ENCODE data around the gene GRIK3.

GRIK3 gene

DNA sequence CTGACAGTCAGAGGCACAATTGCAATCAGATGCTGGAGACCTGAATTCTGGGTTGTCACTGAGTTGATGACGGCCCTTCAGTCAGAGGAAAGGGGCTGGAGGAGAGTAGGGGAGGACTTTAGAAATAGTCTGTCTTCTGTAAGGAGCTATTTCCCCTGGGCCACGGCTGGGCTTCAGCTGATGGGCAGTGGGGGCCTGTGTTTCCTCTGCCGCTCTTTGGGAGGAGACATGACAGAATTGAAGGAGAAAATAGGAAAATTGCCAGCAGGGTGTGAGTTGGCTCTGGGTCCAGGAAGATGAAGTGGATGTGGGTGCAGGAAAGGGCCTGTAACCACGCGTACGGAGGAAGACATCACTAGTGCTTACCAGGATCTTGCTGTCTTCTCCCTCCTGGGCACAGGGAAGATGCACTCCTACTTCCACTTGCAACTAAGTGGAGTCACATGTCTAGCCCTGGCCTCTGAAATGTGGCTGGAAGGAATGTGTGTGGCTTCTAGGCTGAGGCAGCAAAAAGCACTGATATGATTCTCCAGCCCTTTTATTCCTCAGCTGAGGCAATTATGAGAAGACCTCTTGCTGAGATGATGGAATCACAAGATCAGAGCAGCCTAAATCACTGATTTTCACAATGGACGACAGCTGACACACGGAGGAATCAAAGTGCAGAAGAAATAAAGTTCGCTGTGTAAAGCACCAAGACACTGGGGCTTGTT is 250.0 kb downstream of the GRIK3 start:
- Histone ChIP-seq H3K27ac (ENCODE audit: low read depth, low read length) (no peak overlapping the region), H3K4me1 (ENCODE audit: control insufficient read depth, insufficient read depth, low read length, unreplicated experiment) (no peaks in the 10 kb centered on the region), H3K27me3 (ENCODE audit: insufficient read depth, low read length) (no peaks in the 10 kb centered on the region)

DNA sequence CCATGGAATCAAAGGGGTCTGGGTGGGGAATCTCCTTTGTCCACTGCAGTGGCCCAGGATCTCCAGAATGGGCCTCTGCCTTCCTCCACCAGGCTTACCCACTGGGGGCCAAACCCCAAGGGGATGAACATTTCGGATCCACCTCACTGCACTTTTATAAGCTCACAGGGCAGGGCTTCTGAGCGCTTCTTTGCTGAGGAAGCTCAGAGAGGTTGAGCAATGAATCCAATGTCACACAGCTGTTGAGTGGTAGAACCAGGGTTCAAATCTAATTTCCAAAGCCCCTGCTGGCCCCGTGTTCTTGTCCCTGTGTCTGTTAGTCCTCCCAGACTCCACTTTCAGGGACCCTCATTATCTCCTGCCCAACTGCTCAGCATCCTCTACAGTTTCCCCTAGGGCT is 250.8 kb downstream of the GRIK3 start:
- no peaks in the 10 kb centered on the region for H3K4me1 ChIP-seq (ENCODE audit: control insufficient read depth, insufficient read depth, low read length, unreplicated experiment)
- no peak overlapping the region for H3K27ac ChIP-seq (ENCODE audit: low read depth, low read length)

More for the DNA sequence above, 250.0 kb downstream of the GRIK3 start:
- Histone ChIP-seq H3K4me3 (ENCODE audit: low read depth, low read length) (no peak overlapping the region), H3K36me3 (ENCODE audit: insufficient read depth, low read length) (no peaks in the 10 kb centered on the region), H2AFZ (ENCODE audit: low read length, unreplicated experiment) (no peak overlapping the region), H3K79me2 (ENCODE audit: control insufficient read depth, insufficient read depth, low read length, unreplicated experiment) (no peaks in the 10 kb centered on the region)

DNA sequence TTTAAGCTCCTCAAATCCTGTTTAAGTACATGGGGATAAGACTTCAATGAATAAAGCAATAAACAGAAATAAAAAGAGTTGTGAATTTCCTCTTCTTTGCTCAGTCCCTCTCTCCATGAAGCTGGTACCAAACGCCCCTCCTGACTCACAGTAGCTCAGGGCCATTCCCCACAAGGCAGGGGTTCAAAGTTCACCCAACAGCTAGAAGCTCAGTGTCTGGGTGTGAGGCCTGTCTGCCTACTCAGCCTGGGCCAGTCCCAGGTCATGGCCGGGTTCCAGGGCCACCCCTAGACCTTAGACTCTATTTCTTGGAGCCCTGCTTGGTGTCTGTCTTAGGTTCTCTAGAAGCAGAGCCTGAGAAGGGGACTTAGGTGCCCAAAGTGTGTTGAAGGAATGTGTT is 251.5 kb downstream of the GRIK3 start:
- no peak overlapping the region for H2AFZ ChIP-seq (ENCODE audit: low read length, unreplicated experiment)
- H3K27ac ChIP-seq (ENCODE audit: low read depth, low read length): no peak overlapping the region
- H3K4me1 ChIP-seq (ENCODE audit: control insufficient read depth, insufficient read depth, low read length, unreplicated experiment): no peaks in the 10 kb centered on the region
- H3K27me3 ChIP-seq (ENCODE audit: insufficient read depth, low read length): no peaks in the 10 kb centered on the region
- no peaks in the 10 kb centered on the region for H3K36me3 ChIP-seq (ENCODE audit: insufficient read depth, low read length)
- no peak overlapping the region for H3K4me3 ChIP-seq (ENCODE audit: low read depth, low read length)
- H3K79me2 ChIP-seq (ENCODE audit: control insufficient read depth, insufficient read depth, low read length, unreplicated experiment): no peaks in the 10 kb centered on the region

More for the DNA sequence above, 250.8 kb downstream of the GRIK3 start:
- Histone ChIP-seq H3K4me3 (ENCODE audit: low read depth, low read length) (no peak overlapping the region), H2AFZ (ENCODE audit: low read length, unreplicated experiment) (no peak overlapping the region), H3K36me3 (ENCODE audit: insufficient read depth, low read length) (no peaks in the 10 kb centered on the region), H3K79me2 (ENCODE audit: control insufficient read depth, insufficient read depth, low read length, unreplicated experiment) (no peaks in the 10 kb centered on the region), H3K27me3 (ENCODE audit: insufficient read depth, low read length) (no peaks in the 10 kb centered on the region)

DNA sequence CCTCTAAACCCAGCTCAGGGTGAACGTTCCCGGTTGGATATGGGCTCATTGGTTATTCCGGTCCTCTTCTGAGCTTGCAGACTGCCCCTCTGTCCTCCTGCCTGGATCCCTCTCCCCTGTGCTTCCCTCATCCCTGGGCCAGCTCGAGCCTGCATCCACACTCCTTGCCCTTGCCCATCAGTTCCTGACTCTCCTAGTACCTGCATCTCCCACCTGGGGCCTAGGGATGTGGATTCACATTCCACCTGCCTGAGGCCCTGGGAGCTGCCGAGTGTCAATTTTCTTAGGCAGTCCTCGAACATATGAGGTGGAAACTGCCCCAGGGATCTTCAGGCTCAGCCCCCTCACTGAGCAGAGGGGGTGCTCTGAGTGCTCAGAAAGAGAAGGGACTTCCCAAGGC is 252.2 kb downstream of the GRIK3 start:
- Histone ChIP-seq H3K36me3 (ENCODE audit: insufficient read depth, low read length) (no peaks in the 10 kb centered on the region), H2AFZ (ENCODE audit: low read length, unreplicated experiment) (no peak overlapping the region), H3K27ac (ENCODE audit: low read depth, low read length) (no peak overlapping the region), H3K79me2 (ENCODE audit: control insufficient read depth, insufficient read depth, low read length, unreplicated experiment) (no peaks in the 10 kb centered on the region), H3K4me1 (ENCODE audit: control insufficient read depth, insufficient read depth, low read length, unreplicated experiment) (no peaks in the 10 kb centered on the region), H3K4me3 (ENCODE audit: low read depth, low read length) (no peak overlapping the region), H3K27me3 (ENCODE audit: insufficient read depth, low read length) (no peaks in the 10 kb centered on the region)

DNA sequence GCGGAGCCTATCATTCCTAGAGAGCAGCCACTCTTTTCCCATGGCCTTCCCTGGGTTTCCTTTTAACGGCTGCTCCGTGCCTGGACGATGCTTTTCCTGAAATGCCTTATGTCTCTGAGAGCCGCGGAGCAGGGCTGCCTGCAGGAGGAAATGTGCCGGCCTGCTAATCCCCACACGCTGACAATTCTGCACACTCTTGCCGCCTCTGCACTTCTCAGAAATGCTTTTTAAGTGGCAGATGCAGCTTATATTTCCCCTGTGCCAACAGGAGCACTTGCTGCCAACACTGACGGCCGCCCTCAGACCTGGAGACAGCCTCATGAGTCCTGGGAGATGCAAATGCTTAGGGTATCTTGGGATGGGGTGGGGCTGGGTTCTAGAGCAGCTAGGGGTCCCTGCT is 253.2 kb downstream of the GRIK3 start:
- Histone ChIP-seq H3K4me1 (ENCODE audit: control insufficient read depth, insufficient read depth, low read length, unreplicated experiment) (no peaks in the 10 kb centered on the region), H3K79me2 (ENCODE audit: control insufficient read depth, insufficient read depth, low read length, unreplicated experiment) (no peaks in the 10 kb centered on the region), H3K27ac (ENCODE audit: low read depth, low read length) (no peak overlapping the region), H2AFZ (ENCODE audit: low read length, unreplicated experiment) (no peak overlapping the region), H3K4me3 (ENCODE audit: low read depth, low read length) (no peak overlapping the region), H3K27me3 (ENCODE audit: insufficient read depth, low read length) (no peaks in the 10 kb centered on the region), H3K36me3 (ENCODE audit: insufficient read depth, low read length) (no peaks in the 10 kb centered on the region)

DNA sequence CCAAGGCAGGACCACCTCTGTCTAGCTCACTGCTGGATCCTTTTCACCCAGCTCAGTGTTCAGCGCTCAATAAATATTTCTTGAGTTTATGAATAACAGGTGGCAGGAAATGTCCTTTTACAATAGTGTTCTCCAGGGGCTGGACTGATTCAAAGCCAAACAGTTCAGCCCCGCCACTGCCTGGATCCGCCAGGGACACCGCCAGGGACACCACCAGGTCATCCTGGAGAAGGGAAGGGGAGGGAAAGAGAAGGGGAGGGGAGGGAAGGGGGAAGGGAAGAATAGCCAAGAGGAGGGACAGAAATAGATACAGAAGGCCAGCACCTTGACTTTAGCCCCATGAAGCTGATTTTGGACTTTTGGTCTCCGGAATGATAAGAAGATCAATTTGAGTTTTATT is 255.6 kb downstream of the GRIK3 start:
- no peaks in the 10 kb centered on the region for H3K27me3 ChIP-seq (ENCODE audit: insufficient read depth, low read length)
- no peak overlapping the region for H3K27ac ChIP-seq (ENCODE audit: low read depth, low read length)
- H3K79me2 ChIP-seq (ENCODE audit: control insufficient read depth, insufficient read depth, low read length, unreplicated experiment): no peaks in the 10 kb centered on the region
- H3K36me3 ChIP-seq (ENCODE audit: insufficient read depth, low read length): no peaks in the 10 kb centered on the region
- H3K4me1 ChIP-seq (ENCODE audit: control insufficient read depth, insufficient read depth, low read length, unreplicated experiment): no peaks in the 10 kb centered on the region
- H2AFZ ChIP-seq (ENCODE audit: low read length, unreplicated experiment): no peak overlapping the region
- H3K4me3 ChIP-seq (ENCODE audit: low read depth, low read length): no peak overlapping the region

DNA sequence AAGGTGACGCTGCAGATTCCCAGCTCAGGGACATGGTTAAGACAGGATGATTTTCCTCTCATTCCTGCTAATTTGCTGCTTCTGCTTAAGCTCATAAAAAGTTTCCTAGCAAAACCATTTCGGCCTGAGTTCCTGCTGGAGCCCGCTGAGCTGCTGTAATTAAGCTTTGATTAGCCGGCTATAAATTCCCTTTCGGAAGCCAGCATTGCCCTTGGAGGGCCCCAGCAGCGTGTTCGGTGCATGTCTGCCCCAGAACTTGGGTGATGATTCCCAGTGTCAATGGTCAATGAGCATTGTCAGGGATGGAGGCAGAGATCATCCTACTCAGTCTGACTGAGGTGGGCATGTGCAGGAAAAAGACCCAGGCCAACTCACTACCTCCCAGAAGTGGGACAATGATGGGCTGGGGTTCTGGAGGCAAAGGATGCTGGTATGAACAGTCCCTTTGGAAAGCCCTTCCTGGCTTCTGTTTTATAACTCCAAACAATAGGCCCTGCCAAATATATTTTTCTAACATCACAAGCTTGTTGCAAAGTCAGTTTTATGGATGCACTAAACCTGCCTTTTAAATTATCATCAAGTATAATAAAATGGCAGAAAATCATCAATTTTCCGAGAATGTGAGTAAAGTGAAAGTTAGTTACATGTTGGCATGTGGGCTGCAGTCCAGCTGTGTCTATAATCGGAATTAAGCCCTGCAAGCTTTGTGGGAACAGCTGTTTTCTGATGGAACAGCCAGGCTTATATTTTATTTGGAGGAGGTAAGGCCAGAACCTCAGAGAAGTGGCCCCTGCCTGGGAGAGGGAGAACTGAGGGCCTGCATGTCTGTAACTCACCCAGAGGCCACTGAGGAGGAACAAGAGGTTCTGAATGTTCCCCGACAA is 257.1 kb downstream of the GRIK3 start:
- Histone ChIP-seq H3K4me3 (ENCODE audit: low read depth, low read length) (no peak overlapping the region), H3K79me2 (ENCODE audit: control insufficient read depth, insufficient read depth, low read length, unreplicated experiment) (no peaks in the 10 kb centered on the region), H3K36me3 (ENCODE audit: insufficient read depth, low read length) (no peaks in the 10 kb centered on the region), H3K27ac (ENCODE audit: low read depth, low read length) (no peak overlapping the region), H2AFZ (ENCODE audit: low read length, unreplicated experiment) (no peak overlapping the region), H3K4me1 (ENCODE audit: control insufficient read depth, insufficient read depth, low read length, unreplicated experiment) (no peaks in the 10 kb centered on the region), H3K27me3 (ENCODE audit: insufficient read depth, low read length) (no peaks in the 10 kb centered on the region)

DNA sequence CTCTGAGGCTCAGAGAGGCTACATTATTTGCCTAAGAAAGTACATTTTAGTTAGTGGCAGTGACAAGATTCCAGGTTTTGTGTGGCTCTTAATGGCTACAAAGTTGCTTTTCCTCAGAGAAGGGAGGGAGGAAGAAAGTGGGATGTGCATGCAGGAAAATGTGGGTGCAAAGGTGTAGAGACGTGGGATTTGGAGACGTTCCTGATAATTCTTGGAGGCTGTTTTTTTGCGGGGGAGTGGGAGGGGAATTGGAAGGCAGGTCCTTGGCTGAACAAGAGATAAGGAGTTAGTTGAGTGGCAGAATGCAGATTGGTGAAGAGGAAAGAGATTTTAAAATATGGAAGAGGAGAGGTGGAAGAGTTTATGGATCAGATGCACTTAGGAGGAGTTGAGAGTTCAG is 258.1 kb downstream of the GRIK3 start:
- Histone ChIP-seq H3K79me2 (ENCODE audit: control insufficient read depth, insufficient read depth, low read length, unreplicated experiment) (no peaks in the 10 kb centered on the region), H3K36me3 (ENCODE audit: insufficient read depth, low read length) (no peaks in the 10 kb centered on the region)

DNA sequence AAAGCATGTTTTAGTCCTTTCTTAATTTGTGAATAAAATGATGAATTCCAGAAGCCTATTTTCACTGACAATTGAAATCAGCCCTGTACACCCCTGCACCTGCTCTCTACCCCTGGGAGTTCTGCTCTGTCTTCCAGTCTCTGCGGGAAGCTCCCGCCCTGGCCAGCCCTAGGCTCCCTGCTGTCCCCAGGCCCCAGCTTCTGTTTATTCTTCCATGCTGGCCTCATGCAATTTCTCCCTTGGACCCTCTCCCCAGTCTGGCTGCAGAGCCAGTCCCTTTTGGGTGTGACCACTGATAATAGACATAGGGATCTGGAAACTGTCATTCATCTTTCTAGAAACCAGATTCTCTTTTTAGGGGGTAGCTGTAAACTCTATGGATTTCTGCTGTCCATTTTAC is 258.6 kb downstream of the GRIK3 start:
- Histone ChIP-seq H2AFZ (ENCODE audit: low read length, unreplicated experiment) (no peak overlapping the region), H3K27ac (ENCODE audit: low read depth, low read length) (no peak overlapping the region), H3K36me3 (ENCODE audit: insufficient read depth, low read length) (no peaks in the 10 kb centered on the region), H3K79me2 (ENCODE audit: control insufficient read depth, insufficient read depth, low read length, unreplicated experiment) (no peaks in the 10 kb centered on the region), H3K4me1 (ENCODE audit: control insufficient read depth, insufficient read depth, low read length, unreplicated experiment) (no peaks in the 10 kb centered on the region), H3K4me3 (ENCODE audit: low read depth, low read length) (no peak overlapping the region), H3K27me3 (ENCODE audit: insufficient read depth, low read length) (no peaks in the 10 kb centered on the region)

More for the DNA sequence above, 258.1 kb downstream of the GRIK3 start:
- Histone ChIP-seq H3K4me3 (ENCODE audit: low read depth, low read length) (no peak overlapping the region), H2AFZ (ENCODE audit: low read length, unreplicated experiment) (no peak overlapping the region), H3K4me1 (ENCODE audit: control insufficient read depth, insufficient read depth, low read length, unreplicated experiment) (no peaks in the 10 kb centered on the region), H3K27ac (ENCODE audit: low read depth, low read length) (no peak overlapping the region), H3K27me3 (ENCODE audit: insufficient read depth, low read length) (no peaks in the 10 kb centered on the region)

DNA sequence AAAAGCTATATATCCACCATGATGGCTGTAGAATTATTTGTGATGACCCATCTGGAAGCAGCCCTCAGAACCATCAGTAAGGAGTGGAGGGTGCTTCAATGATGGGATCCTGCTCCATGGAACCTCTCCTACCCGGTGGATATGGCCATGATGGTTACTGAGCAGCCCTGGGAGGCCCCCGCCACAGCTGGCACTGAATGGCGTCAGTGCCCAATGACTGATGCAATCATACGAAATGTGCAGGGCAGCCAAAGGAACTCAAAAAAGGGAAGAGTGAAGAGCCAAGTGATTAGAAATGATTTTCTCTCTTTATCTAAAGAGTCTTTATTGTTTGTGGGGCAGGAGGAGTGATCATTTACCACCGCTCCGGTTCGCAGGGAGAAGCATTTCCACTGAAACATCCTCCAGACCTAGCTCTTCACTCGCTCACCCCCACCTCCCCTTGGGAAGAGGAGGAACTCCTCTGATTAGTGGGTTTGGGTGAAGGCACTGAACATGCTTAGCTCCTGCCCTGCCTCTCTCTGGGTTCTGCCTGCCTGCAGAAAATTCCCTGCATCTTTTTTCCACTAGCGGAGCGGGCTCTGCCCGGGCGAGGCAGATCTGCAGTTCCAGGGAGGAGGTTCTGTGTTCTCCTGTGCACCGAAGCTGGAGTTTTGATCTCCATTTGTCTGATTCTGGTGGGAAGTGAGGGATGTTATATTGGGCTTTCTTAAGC is 260.3 kb downstream of the GRIK3 start:
- Histone ChIP-seq H3K4me3 (ENCODE audit: low read depth, low read length) (no peak overlapping the region), H2AFZ (ENCODE audit: low read length, unreplicated experiment) (no peak overlapping the region), H3K4me1 (ENCODE audit: control insufficient read depth, insufficient read depth, low read length, unreplicated experiment) (no peaks in the 10 kb centered on the region), H3K27ac (ENCODE audit: low read depth, low read length) (no peak overlapping the region), H3K79me2 (ENCODE audit: control insufficient read depth, insufficient read depth, low read length, unreplicated experiment) (no peaks in the 10 kb centered on the region), H3K27me3 (ENCODE audit: insufficient read depth, low read length) (no peaks in the 10 kb centered on the region), H3K36me3 (ENCODE audit: insufficient read depth, low read length) (no peaks in the 10 kb centered on the region)
